ENCODE data around the gene CHSY3.

DNA sequence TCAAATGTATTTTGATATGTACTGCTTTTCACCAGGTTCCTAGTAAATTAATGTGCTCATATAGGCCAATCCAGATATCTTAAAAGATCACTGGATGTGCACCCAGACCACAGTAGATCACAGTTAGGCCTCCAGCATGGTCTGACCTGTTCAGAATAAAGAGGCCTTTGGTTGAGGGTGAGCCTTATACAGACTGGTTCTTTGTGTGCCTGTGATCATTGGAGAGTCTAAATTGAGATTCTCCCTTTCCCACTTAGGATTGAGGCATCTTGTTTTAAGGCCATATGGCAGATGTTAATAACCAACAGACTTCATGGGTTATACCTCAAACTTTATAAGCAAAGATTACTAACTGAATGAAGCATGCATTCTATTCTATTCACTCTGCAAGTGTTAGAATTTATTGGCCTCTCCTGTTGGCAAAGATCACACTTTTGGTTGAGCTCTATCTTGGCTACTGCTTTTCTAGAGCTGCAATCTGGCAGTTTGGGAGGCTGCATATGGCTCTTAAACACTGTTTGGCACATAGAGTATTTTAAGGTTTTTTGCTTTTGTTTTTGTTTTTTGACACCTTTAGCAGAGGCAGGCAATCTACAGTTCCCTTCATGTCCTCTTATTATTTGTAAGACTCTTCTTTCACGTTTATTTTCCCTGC lies 8.5 kb downstream of the CHSY3 start:
- TF ChIP-seq POLR2A (IDR thresholded peaks at IDR 0.05; ENCODE audit: extremely low read depth, insufficient read length) = no peak
- TF ChIP-seq, protein P1, sequence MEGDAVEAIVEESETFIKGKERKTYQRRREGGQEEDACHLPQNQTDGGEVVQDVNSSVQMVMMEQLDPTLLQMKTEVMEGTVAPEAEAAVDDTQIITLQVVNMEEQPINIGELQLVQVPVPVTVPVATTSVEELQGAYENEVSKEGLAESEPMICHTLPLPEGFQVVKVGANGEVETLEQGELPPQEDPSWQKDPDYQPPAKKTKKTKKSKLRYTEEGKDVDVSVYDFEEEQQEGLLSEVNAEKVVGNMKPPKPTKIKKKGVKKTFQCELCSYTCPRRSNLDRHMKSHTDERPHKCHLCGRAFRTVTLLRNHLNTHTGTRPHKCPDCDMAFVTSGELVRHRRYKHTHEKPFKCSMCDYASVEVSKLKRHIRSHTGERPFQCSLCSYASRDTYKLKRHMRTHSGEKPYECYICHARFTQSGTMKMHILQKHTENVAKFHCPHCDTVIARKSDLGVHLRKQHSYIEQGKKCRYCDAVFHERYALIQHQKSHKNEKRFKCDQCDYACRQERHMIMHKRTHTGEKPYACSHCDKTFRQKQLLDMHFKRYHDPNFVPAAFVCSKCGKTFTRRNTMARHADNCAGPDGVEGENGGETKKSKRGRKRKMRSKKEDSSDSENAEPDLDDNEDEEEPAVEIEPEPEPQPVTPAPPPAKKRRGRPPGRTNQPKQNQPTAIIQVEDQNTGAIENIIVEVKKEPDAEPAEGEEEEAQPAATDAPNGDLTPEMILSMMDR (IDR thresholded peaks at IDR 0.05; ENCODE audit: low read depth, low read length) = no peak
- TF ChIP-seq, protein P2, sequence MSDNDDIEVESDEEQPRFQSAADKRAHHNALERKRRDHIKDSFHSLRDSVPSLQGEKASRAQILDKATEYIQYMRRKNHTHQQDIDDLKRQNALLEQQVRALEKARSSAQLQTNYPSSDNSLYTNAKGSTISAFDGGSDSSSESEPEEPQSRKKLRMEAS (IDR thresholded peaks at IDR 0.05; ENCODE audit: low read depth, low read length) = no peak

Measured in NB4 (cell line).